Gastroesophageal sphincter (tissue), 4 donors: Measurements from ENCODE around the gene KLHDC9. TPM values are rescaled to one million over a fixed set of nuclear protein-coding genes. Genes with fewer than 3 reads are reported as not detected.

Source experiments
- ATAC-seq: fragments of 150-250 bp; one replicate; pipeline ENCODE4 v1.9.1; 2016; ENCODE audit warnings: mild to moderate bottlenecking, moderate library complexity
- H3K27ac ChIP-seq, 4 donors: fragments of 200-600 bp; sonication (generic) in 3 of 4; 1 replicate in 3 of 4; 2 replicates in 1 of 4; pipeline ENCODE4 v1.5.1; 2016 to 2019
- H3K27me3 ChIP-seq: fragments of 200-600 bp; sonication (generic); one replicate; pipeline ENCODE4 v1.5.1; 2019
- H3K36me3 ChIP-seq, 2 donors: fragments of 200-600 bp; sonication (generic); one replicate each; pipeline ENCODE4 v1.5.1; 2019; ENCODE audit warnings: control low read depth in 1 of 2
- H3K4me1 ChIP-seq, 3 donors: fragments of 200-600 bp; sonication (generic); 1 replicate in 2 of 3; 2 replicates in 1 of 3; pipeline ENCODE4 v1.5.1; 2016 to 2019; ENCODE audit warnings: control low read depth in 2 of 3
- H3K4me3 ChIP-seq, 2 donors: fragments of 200-600 bp; sonication (generic); one replicate each; pipeline ENCODE4 v1.5.1; 2019; ENCODE audit warnings: mild to moderate bottlenecking in 1 of 2, moderate library complexity in 1 of 2
- H3K9me3 ChIP-seq, 3 donors: fragments of 200-600 bp; sonication (generic); one replicate each; pipeline ENCODE4 v1.5.1; 2017 to 2019; ENCODE audit warnings: control low read depth in 2 of 3
- CTCF ChIP-seq, 4 experiments: fragments of 200-600 bp in 2 of 4; fragments of 450-650 bp in 2 of 4; sonication (generic) in 1 of 4; IDR thresholded peaks; one replicate each; pipeline ENCODE4 v1.5.1; 2017 to 2019; ENCODE audit warnings: antibody characterized with exemption in 4 of 4, mild to moderate bottlenecking in 2 of 4, moderate library complexity in 2 of 4
- EP300 ChIP-seq: sonication (generic); formaldehyde crosslinking; IDR thresholded peaks from one replicate; pipeline ENCODE4 v1.6.1; 2017; ENCODE audit warnings: antibody characterized with exemption, mild to moderate bottlenecking
- POLR2A ChIP-seq, 2 donors: fragments of 450-650 bp; IDR thresholded peaks; one replicate each; pipeline ENCODE4 v1.6.1; 2017; ENCODE audit warnings: antibody characterized with exemption in 2 of 2, mild to moderate bottlenecking in 2 of 2, moderate library complexity in 1 of 2
- POLR2AphosphoS5 ChIP-seq: sonication (generic); formaldehyde crosslinking; IDR thresholded peaks from one replicate; pipeline ENCODE4 v1.6.1; 2017; ENCODE audit warnings: antibody characterized with exemption
- WGBS, 2 donors: methylation state at CpG; one replicate each; pipeline ENCODE4 v1.1.5; 2018; ENCODE audit warnings: low coverage in 1 of 2; 5-methylcytosine and 5-hydroxymethylcytosine counted together
- total RNA-seq, 4 donors: library from RNA; depleted of rRNA; stranded (reverse); fragments of >200 nt; gene quantifications; one replicate each; pipeline ENCODE4 v1.1.0, GENCODE V29; 2016

The KLHDC9 gene
- total RNA-seq, 4 donors from 2014 or later = 3.5 to 22.6 (median 8.6) TPM

- no peak for ATAC-seq
- no peaks in the 10 kb centered on the region for H3K36me3 ChIP-seq
- H3K27ac ChIP-seq = peak overlapping the region in 1 of 4 donors; percentile 51
- no peaks in the 10 kb centered on the region for H3K4me1 ChIP-seq
- WGBS, 2 donors = 67 to 90% methylated on average over 1 to 2 of the region's 2 CpGs
- no peak for TF ChIP-seq EP300
- TF ChIP-seq POLR2AphosphoS5 = no peak
- TF ChIP-seq CTCF (IDR thresholded peaks at IDR 0.05) = no peak
- no peak for TF ChIP-seq POLR2A (IDR thresholded peaks at IDR 0.05)
- no peaks in the 10 kb centered on the region for H3K9me3 ChIP-seq
- peaks cover 21% of the 10 kb centered on the region for H3K27me3 ChIP-seq
- no peak overlapping the region for H3K4me3 ChIP-seq
Observed at GRCh38 chr1:161082483-161082882, 15.7 kb upstream of the KLHDC9 start.

- H3K27ac ChIP-seq = peak overlapping the region in 2 of 4 donors; percentile 8 to 51
- no peaks in the 10 kb centered on the region for H3K36me3 ChIP-seq
- no peak for TF ChIP-seq POLR2AphosphoS5
- TF ChIP-seq POLR2A (IDR thresholded peaks at IDR 0.05) = no peak
- TF ChIP-seq EP300 = no peak
- TF ChIP-seq CTCF (IDR thresholded peaks at IDR 0.05) = no peak
- H3K27me3 ChIP-seq = peaks cover 19% of the 10 kb centered on the region
- ATAC-seq = peak; percentile 96
- H3K9me3 ChIP-seq = no peaks in the 10 kb centered on the region
- H3K4me1 ChIP-seq = no peaks in the 10 kb centered on the region
- 66 to 83% methylated on average over 2 to 3 of the region's 8 CpGs for WGBS, 2 donors
- no peak overlapping the region for H3K4me3 ChIP-seq
Observed at GRCh38 chr1:161082996-161083747, 15.0 kb upstream of the KLHDC9 start.

GRCh38 chr1:161083748-161084596, 14.2 kb upstream of the KLHDC9 start:
- TF ChIP-seq POLR2AphosphoS5 = no peak
- no peak for TF ChIP-seq EP300
- H3K27ac ChIP-seq = no peak overlapping the region

GRCh38 chr1:161084597-161084988, 13.6 kb upstream of the KLHDC9 start:
- H3K27ac ChIP-seq = no peak overlapping the region
- no peak for ATAC-seq
- no peak for TF ChIP-seq POLR2AphosphoS5
- TF ChIP-seq EP300 = no peak
- no peak for TF ChIP-seq CTCF (IDR thresholded peaks at IDR 0.05)
- no peak for TF ChIP-seq POLR2A (IDR thresholded peaks at IDR 0.05)
- H3K36me3 ChIP-seq = no peaks in the 10 kb centered on the region
- H3K9me3 ChIP-seq = no peaks in the 10 kb centered on the region
- H3K4me3 ChIP-seq = no peak overlapping the region
- peaks cover 9% of the 10 kb centered on the region for H3K27me3 ChIP-seq
- WGBS, 2 donors = no CpG with 5 or more reads among the region's 1 CpG
- no peaks in the 10 kb centered on the region for H3K4me1 ChIP-seq

More at GRCh38 chr1:161083748-161084596, 14.2 kb upstream of the KLHDC9 start:
- no peak for ATAC-seq
- Histone ChIP-seq H3K4me1 (no peaks in the 10 kb centered on the region), H3K4me3 (no peak overlapping the region), H3K27me3 (peaks cover 11% of the 10 kb centered on the region), H3K36me3 (no peaks in the 10 kb centered on the region), H3K9me3 (no peaks in the 10 kb centered on the region)
- 71 to 90% methylated on average over 3 to 7 of the region's 10 CpGs for WGBS, 2 donors

GRCh38 chr1:161085165-161085564, 13.0 kb upstream of the KLHDC9 start:
- Histone ChIP-seq H3K27me3 (peaks cover 6% of the 10 kb centered on the region), H3K27ac (no peak overlapping the region), H3K9me3 (no peaks in the 10 kb centered on the region), H3K4me1 (no peaks in the 10 kb centered on the region), H3K36me3 (no peaks in the 10 kb centered on the region), H3K4me3 (no peak overlapping the region)
- TF ChIP-seq POLR2A (IDR thresholded peaks at IDR 0.05) = no peak
- no peak for ATAC-seq
- no CpG with 5 or more reads among the region's 2 CpGs for WGBS, 2 donors
